ENCODE results near the gene PSMD13.

DNA sequence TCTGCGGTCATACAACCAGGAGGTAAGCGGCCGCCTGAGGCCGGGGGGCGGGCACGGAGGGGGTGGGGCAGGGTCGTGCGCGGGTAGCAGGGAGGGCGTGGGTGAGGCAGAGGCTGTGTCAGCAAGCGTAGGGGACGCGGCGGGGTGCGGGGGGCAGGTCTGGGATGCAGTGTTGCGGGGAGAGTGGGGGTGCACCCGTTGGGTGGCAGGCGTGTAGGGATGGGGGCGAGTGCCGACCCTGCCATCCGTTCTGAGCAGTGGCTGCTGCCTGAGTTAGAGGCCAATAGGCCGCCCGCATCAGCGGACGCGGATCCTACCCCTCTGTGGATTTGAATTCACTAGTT lies 27.9 kb upstream of the PSMD13 start:
- TF ChIP-seq, protein P1, sequence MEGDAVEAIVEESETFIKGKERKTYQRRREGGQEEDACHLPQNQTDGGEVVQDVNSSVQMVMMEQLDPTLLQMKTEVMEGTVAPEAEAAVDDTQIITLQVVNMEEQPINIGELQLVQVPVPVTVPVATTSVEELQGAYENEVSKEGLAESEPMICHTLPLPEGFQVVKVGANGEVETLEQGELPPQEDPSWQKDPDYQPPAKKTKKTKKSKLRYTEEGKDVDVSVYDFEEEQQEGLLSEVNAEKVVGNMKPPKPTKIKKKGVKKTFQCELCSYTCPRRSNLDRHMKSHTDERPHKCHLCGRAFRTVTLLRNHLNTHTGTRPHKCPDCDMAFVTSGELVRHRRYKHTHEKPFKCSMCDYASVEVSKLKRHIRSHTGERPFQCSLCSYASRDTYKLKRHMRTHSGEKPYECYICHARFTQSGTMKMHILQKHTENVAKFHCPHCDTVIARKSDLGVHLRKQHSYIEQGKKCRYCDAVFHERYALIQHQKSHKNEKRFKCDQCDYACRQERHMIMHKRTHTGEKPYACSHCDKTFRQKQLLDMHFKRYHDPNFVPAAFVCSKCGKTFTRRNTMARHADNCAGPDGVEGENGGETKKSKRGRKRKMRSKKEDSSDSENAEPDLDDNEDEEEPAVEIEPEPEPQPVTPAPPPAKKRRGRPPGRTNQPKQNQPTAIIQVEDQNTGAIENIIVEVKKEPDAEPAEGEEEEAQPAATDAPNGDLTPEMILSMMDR (IDR thresholded peaks at IDR 0.05; ENCODE audit: low read depth, low read length): no peak
- no peak for TF ChIP-seq EZH2phosphoT487 (IDR thresholded peaks at IDR 0.05; ENCODE audit: low read depth)

Data from OCI-LY3 (cell line).